Tibial nerve (tissue), 4 donors: ENCODE results near the gene DUS1L. TPM values are rescaled to one million over a fixed set of nuclear protein-coding genes. Genes with fewer than 3 reads are reported as not detected.

Experiments
- DNase-seq, 2 donors: peaks; one replicate each; pipeline ENCODE4 v3.0.0-alpha.2; 2019; ENCODE audit warnings: low spot score in 2 of 2
- H3K27ac ChIP-seq, 4 donors: fragments of 200-600 bp; sonication (generic) in 3 of 4; one replicate each; pipeline ENCODE4 v1.5.1; 2017 to 2019; ENCODE audit warnings: mild to moderate bottlenecking in 1 of 4
- H3K27me3 ChIP-seq, 2 donors: fragments of 200-600 bp; sonication (generic) in 1 of 2; one replicate each; pipeline versions ENCODE4 v1.5.1 to v1.6.0; 2017 to 2019
- H3K36me3 ChIP-seq, 3 donors: fragments of 200-600 bp; sonication (generic); one replicate each; pipeline ENCODE4 v1.5.1; 2018 to 2019
- H3K4me1 ChIP-seq, 4 donors: fragments of 200-600 bp; sonication (generic) in 3 of 4; one replicate each; pipeline ENCODE4 v1.5.1; 2017 to 2019
- H3K4me3 ChIP-seq, 4 donors: fragments of 200-600 bp; sonication (generic) in 3 of 4; one replicate each; pipeline ENCODE4 v1.5.1; 2017 to 2019; ENCODE audit warnings: mild to moderate bottlenecking in 1 of 4, moderate library complexity in 1 of 4
- H3K9me3 ChIP-seq, 4 donors: fragments of 200-600 bp; sonication (generic) in 3 of 4; one replicate each; pipeline ENCODE4 v1.5.1; 2017 to 2019
- CTCF ChIP-seq, 5 experiments: fragments of 200-600 bp in 3 of 5; fragments of 450-650 bp in 2 of 5; sonication (generic) in 3 of 5; IDR thresholded peaks; one replicate each; pipeline ENCODE4 v1.5.1; 2016 to 2019; ENCODE audit warnings: antibody characterized with exemption in 5 of 5, mild to moderate bottlenecking in 3 of 5, moderate library complexity in 2 of 5
- EP300 ChIP-seq, 2 donors: sonication (generic); formaldehyde crosslinking; IDR thresholded peaks; one replicate each; pipeline ENCODE4 v1.6.1; 2017; ENCODE audit warnings: antibody characterized with exemption in 2 of 2, mild to moderate bottlenecking in 1 of 2
- POLR2A ChIP-seq, 2 donors: fragments of 450-650 bp; IDR thresholded peaks; one replicate each; pipeline ENCODE4 v1.6.1; 2017; ENCODE audit warnings: antibody characterized with exemption in 2 of 2, mild to moderate bottlenecking in 2 of 2, moderate library complexity in 2 of 2
- WGBS, 2 donors: methylation state at CpG; one replicate each; pipeline ENCODE4 v1.1.5; 2018; 5-methylcytosine and 5-hydroxymethylcytosine counted together
- total RNA-seq, 4 donors: library from RNA; depleted of rRNA; stranded (reverse); fragments of >200 nt; gene quantifications; one replicate each; pipeline ENCODE4 v1.1.0, GENCODE V29; 2016

Gene DUS1L
- 100 to 1,000 TPM in 2 of 4 donors, 10 to 100 TPM in 2; 85.2 to 179 (median 106) TPM for total RNA-seq

DNA sequence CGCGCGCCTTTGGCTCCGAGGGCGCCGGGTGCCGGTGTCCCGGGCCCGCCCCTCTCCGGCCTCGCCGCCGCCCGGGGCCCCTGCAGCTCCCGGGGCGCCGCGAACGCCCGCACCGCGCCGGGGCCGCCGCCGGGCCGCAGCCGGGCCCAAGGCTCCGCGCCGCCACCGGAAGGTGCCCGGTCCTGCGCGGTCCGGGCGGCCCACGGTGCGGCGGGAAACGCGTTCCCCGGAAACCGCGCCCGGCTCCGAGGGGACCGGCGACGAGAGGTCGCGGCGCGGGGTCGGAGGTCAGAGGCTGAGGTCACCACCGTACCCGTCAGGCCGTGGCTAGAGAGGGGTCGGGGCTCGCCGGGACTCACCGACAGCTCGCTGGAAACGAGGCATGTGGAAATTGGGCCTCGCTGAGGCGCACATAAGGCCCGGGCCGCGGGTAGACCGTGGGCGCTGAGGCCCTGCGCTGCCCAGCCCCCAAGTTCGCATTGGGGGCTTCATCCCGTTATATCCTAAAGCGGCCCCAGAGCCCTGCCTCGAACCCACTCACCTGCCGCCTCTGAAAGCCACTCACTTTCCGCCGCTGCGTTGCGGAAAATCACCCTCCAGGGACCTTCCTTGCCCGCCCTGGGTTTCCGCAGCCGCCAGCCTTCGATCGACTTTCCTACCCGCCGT lies at the start of gene DUS1L:
Gene DUS1L (minus strand): TSS at position 167 of the 666 bp plus-strand sequence. CDS start 745 bp downstream, outside the sequence.
- H3K9me3 ChIP-seq: no peaks in the 10 kb centered on the region
- H3K27ac ChIP-seq: peak within 1 kb of the TSS; percentile 72 to 95 (median 91)
- peaks cover 0 to 35% (median 6%) of the 10 kb centered on the region in 3 donors for H3K36me3 ChIP-seq
- no peaks in the 10 kb centered on the region for H3K27me3 ChIP-seq
- H3K4me1 ChIP-seq: peaks cover 0 to 30% (median 14%) of the 10 kb centered on the region in 4 donors
- DNase-seq: peak in 1 of 2 donors; percentile 20
- peak within 1 kb of the TSS; percentile 71 to 97 (median 86) for H3K4me3 ChIP-seq
- TF ChIP-seq EP300 (IDR thresholded peaks at IDR 0.05) (peak in 1 of 2 donors; percentile 82), CTCF (IDR thresholded peaks at IDR 0.05) (peak in 1 of 5 experiments; percentile 51), POLR2A (IDR thresholded peaks at IDR 0.05) (peak in 1 of 2 donors; percentile 53)
- WGBS, 2 donors: 19 to 26% methylated on average over 33 to 54 of the region's 88 CpGs

DNA sequence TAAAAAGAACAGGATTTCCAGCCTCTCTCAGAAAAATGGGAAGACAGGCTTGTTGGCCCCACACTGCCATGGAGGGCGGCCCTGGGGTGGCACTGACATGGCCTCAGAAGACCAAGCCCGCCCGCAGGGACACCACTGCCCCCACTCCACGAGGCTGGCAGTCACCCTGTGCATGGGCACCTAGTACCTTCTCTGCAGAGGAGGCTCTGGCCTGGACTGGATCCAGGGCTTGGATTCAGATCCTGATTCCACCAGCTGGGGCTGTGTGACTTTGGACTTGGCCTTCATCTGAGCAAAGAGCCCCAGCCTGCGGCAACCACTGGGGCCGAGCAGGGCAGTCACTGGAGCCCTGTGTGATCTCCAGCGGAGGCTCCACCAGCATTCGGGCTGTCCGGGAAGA lies 49.3 kb upstream of the DUS1L start:
- Histone ChIP-seq H3K4me1 (peaks cover 0 to 24% (median 11%) of the 10 kb centered on the region in 4 donors), H3K27ac (peak overlapping the region in 1 of 4 donors; percentile 13), H3K36me3 (peaks cover 0 to 38% (median 0%) of the 10 kb centered on the region in 3 donors), H3K9me3 (no peaks in the 10 kb centered on the region), H3K27me3 (no peaks in the 10 kb centered on the region), H3K4me3 (no peak overlapping the region)
- TF ChIP-seq CTCF (IDR thresholded peaks at IDR 0.05): no peak
- TF ChIP-seq POLR2A (IDR thresholded peaks at IDR 0.05): no peak
- TF ChIP-seq EP300 (IDR thresholded peaks at IDR 0.05): no peak
- 81 to 86% methylated on average over 9 of the region's 9 CpGs for WGBS, 2 donors
- no peak for DNase-seq

- no peak for TF ChIP-seq CTCF (IDR thresholded peaks at IDR 0.05)
- TF ChIP-seq EP300 (IDR thresholded peaks at IDR 0.05): no peak
- TF ChIP-seq POLR2A (IDR thresholded peaks at IDR 0.05): no peak
- Histone ChIP-seq H3K27me3 (no peaks in the 10 kb centered on the region), H3K27ac (peak overlapping the region in 1 of 4 donors; percentile 13), H3K4me1 (peaks cover 0 to 20% (median 7%) of the 10 kb centered on the region in 4 donors), H3K36me3 (peaks cover 0 to 38% (median 0%) of the 10 kb centered on the region in 3 donors), H3K9me3 (no peaks in the 10 kb centered on the region), H3K4me3 (no peak overlapping the region)
- WGBS, 2 donors: 88% methylated on average over 10 of the region's 10 CpGs
- no peak for DNase-seq
Measured at GRCh38 chr17:82114447-82114846, 48.8 kb upstream of the DUS1L start.

DNA sequence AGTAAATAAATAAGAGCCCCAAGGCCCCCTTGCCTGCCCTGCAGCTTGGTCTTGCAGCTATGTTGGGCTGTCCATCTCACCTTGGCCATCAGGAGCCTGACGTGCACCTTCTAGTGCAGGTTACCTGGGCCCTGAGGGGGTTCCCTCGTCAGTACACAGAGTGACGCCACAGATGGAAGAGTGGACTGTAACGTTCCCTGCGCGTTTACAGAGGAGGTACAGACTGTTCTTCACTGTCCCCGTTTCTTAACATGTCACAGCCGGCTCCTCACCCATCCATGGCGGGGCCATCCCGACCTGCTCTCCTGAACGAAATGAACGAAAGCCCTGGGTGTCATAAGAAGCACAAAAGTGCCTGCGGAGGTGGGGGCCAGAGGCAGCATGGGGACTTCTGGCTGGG lies 48.3 kb upstream of the DUS1L start:
- no peak overlapping the region for H3K4me3 ChIP-seq
- WGBS, 2 donors: 90 to 97% methylated on average over 12 to 13 of the region's 13 CpGs
- TF ChIP-seq CTCF (IDR thresholded peaks at IDR 0.05) (no peak), POLR2A (IDR thresholded peaks at IDR 0.05) (no peak), EP300 (IDR thresholded peaks at IDR 0.05) (no peak)
- H3K27me3 ChIP-seq: no peaks in the 10 kb centered on the region
- no peak for DNase-seq
- no peaks in the 10 kb centered on the region for H3K9me3 ChIP-seq
- peaks cover 0 to 15% (median 4%) of the 10 kb centered on the region in 4 donors for H3K4me1 ChIP-seq
- peaks cover 0 to 38% (median 0%) of the 10 kb centered on the region in 3 donors for H3K36me3 ChIP-seq
- peak overlapping the region in 1 of 4 donors; percentile 5 for H3K27ac ChIP-seq

DNA sequence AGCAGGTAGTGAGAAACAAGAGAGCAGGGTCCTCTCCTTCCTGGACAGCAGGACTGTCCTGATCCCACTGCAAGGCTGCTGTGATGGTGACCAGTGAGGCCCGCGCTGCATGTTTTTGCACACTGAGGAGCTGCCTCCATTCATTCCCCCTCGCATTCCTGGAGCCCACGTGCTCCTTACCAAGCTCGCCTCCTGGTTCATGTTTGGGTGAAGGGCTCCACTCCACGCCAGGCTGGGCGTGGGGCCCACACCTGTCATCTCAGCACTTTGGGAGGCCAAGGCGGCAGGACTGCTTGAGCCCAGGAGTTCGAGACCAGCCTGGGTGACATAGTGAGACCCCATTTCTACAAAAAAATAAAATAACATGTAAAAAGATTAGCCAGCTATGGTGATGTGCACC lies 47.8 kb upstream of the DUS1L start:
- Histone ChIP-seq H3K4me3 (no peak overlapping the region), H3K9me3 (no peaks in the 10 kb centered on the region), H3K36me3 (peaks cover 0 to 38% (median 0%) of the 10 kb centered on the region in 3 donors), H3K27ac (peak overlapping the region in 1 of 4 donors; percentile 5), H3K27me3 (no peaks in the 10 kb centered on the region), H3K4me1 (peaks cover 0 to 11% (median 3%) of the 10 kb centered on the region in 4 donors)
- WGBS, 2 donors: 73 to 83% methylated on average over 9 of the region's 9 CpGs
- TF ChIP-seq POLR2A (IDR thresholded peaks at IDR 0.05): no peak
- DNase-seq: no peak
